Skeletal muscle cell (primary cell): ENCODE data around the gene AGBL3.
A peak's percentile ranks its signal among the peaks of the same experiment; 100 is the strongest.
"Not testable (repeated sequence)": the region's sequence is repeated elsewhere in the genome, so short reads cannot be mapped to it uniquely, and the experiment has no call there.

ENCODE experiments used
- DNase-seq: peaks from one replicate; pipeline ENCODE4 v3.0.0-alpha.2; 2010; ENCODE audit warnings: low read depth
- H3K4me3 ChIP-seq: 2 replicates; pipeline ENCODE4 v1.5.1; 2011; ENCODE audit warnings: low read depth, mild to moderate bottlenecking, control low read depth, low read length, moderate library complexity

Gene AGBL3

DNA sequence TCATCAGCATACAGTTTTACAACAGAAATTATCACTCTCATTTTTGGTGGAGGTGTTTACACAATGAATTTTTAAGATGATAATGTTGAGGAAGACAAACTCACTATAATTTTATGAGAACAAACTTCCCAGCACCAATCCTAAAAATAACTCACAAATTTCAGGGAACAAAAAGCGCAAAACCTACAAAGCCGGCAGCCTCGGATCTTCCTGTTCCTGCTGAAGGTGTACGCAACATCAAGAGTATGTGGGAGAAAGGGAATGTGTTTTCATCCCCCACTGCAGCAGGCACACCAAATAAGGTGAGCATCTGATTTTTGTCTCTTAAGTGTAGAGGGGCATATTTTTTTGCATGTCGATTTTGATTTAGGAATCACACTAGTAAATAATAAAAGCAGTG lies 26.5 kb upstream of the AGBL3 start:
- H3K4me3 ChIP-seq = no peak overlapping the region
- DNase-seq = no peak

DNA sequence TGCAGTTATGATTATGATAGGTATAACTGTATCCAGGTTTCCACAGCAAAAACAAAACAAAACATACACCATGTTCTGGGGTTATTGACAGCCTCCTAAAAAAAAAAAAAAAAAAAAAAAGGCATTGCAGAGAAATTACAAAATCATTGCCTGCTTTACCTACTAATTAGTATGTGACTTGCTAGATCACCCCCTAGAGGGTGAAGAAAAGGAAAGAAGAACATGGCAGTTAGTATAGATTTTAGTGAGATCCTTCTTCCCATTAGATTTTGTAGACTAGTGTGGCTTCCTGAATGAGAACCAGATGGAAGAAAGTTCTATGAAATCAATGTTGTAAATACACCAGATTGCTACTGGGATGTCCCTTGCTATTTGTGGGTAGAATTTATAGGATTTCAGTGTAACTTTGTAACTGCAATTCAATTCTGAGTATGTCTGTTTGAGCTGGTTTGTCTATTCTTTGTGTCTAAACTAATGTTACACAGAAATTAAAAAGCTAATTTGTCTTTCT lies 24.0 kb upstream of the AGBL3 start:
- DNase-seq = no peak
- no peak overlapping the region for H3K4me3 ChIP-seq

DNA sequence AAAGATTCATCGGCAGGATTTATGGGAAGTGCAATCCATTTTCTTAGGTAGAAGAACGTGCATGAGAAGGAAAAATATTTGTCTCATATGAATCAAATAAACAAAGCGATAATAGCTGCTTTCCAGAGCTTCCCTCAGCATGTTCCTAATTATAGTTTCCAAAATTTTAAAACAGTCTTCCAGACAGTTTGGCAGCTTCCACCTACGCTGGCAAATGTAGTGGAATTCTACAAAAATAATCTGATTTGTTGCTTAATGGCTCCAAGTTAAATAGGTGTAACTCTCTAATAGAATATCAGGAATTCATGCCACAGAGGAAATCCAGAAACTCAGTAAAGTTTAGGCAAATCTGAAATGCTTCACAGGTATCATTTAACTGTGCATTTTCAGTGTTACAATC lies 23.3 kb upstream of the AGBL3 start:
- no peak overlapping the region for H3K4me3 ChIP-seq
- DNase-seq = no peak

DNA sequence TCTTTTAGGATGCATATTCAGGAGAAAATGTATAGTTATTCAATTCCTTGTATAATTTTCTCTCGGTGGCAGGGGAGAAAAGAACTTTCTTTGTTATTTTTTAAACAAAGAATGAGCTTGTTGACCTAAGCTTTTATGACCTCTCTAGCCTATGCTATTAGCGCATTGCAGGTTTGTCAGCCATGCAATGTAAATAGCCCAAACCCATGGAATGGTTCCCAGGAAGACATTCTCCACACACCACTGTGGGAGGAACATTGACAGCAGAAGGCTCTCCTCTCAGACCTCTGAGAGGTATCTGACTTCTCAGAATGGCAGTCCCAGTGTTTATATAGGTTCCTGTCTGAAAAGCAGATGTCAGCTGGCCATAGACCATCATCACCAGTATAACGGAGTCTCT lies 19.6 kb upstream of the AGBL3 start:
- no peak for DNase-seq
- no peak overlapping the region for H3K4me3 ChIP-seq

DNA sequence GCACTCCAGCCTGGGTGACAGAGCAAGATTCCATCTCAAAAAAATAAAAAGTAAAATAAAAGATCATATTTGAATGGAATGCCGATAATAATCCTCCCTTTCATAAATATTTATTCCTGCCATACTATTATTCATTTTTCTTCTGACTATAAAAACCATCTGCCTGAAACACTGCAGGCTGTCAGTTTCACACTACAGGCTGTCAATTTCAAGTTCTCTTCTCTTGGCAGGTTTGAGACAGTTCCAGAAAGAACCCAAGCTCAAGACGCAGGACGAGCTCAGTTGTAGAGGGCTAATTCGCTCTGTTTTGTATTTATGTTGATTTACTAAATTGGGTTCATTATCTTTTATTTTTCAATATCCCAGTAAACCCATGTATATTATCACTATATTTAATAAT lies 18.2 kb upstream of the AGBL3 start:
- H3K4me3 ChIP-seq = no peak overlapping the region
- no peak for DNase-seq

DNA sequence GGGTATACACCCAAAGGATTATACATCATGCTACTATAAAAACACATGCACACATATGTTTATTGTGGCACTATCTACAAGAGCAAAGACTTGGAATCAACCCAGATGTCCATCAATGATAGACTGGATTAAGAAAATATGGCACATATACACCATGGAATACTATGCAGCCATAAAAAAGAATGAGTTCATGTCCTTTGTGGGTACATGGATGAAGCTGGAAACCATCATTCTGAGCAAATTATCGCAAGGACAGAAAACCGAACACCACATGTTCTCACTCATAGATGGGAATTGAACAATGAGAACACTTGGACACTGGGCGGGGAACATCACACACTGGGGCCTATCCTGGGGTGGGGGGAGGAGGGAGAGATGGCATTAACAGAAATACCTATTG lies 4.7 kb upstream of the AGBL3 start:
- not testable (repeated sequence) for DNase-seq, H3K4me3 ChIP-seq

DNA sequence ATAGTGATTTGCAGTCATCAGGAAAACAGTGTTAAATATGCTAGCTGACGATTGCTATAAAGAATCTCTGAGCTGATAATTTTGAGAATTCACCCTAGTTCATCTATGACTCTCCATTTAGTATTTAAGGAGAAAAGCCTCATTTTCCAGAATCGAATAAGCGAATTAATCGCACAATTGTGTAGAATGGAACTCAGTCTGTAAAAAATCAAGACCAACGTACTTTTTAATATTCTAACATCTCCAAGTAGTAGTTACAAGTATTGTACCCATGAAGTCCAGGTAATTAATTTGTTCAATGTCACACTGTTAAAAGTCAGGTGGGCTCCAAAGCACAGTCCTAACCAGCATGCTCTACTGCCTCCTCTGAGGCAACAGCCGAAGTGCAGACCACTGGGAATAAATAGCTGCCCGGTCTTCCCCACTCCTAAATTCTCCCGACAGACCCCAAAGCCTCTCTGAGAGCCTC lies 380 bp upstream of the AGBL3 start:
- H3K4me3 ChIP-seq = peak overlapping the region; percentile 95
- DNase-seq = no peak

DNA sequence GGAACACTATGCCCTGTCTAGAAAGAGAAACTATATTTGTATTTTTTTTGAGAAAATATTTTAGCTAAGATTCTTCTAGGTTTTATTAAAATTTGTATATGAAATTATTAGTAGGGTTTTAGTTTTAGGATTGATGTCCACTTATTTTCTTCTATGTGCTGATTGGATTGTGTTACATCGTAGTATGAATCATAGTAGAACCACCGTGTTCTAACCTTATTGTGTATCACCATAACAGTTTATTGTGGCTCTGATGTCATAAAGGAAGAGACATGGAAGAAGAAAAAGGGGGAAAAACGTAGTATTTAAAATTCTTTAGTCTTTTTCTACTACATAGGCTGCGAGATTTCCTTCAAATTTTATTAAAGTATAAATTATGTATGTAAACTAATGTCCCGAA lies 1.9 kb downstream of the AGBL3 start:
- no peak for DNase-seq
- H3K4me3 ChIP-seq = no peak overlapping the region

DNA sequence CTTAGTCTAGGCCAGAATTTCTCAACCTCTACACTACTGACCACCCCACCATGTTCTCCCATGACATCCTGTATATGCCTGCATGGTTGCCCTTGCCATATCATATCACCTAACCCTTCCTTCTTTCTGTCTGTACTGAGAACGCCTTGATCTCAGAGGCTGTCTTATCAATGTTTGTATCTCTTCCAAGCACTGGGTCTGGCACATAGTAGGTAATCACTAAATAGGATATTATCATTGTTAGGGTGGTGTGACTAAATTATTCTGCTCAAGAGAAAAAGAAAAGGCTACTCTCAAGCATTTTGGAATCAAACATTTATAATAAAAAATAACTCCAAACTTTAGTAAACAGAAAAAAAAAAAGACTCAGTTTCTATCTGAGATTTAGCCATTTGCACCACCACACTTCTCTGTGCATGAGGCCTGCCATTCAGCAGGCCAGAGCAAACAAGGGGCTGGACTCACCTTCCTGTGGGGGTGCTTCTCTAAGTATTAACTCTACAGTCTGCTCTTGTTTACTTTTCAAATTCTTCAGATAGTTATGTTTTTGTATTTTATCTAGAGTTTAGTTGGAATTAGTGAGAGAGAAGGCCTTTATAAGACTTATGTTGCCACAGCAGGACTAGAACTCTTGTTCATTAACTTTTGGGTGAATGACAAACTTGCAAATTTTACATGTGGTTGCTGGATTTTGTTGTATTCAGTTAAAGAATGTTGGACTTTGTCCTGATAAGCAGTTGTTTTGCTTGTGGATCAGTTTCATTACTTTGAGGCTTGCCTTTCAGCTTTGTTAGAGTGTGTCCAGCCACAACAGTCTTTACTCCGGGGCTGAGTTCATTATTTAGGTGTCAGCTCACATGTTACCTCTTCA lies 5.4 kb downstream of the AGBL3 start:
- no peak overlapping the region for H3K4me3 ChIP-seq
- no peak for DNase-seq

DNA sequence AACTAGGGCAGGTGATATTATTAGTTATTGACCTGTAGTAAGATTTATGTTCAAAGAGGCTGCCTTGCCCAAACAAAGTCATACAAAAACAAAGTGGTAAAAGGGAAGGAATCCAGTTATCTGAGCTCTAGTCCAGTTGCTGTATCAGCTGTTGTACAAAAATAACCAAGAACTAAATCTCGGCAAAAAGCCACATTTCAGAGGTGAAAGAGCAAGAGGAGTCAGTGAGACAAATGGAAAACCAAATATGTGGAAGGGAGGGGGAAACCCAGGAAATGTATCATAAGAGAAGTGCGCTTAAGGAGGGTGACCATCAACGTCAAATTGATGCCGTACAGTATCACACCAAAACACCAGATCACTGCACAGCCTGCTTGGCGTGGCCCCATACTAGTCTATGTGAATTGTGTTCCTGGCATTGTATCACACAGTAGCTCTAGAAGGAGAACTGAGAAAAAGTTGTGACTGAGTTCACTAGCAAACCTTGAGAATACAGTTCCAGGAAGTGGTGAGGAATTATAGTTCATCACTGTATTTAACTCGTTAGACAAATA lies 6.4 kb downstream of the AGBL3 start:
- DNase-seq = no peak
- no peak overlapping the region for H3K4me3 ChIP-seq

DNA sequence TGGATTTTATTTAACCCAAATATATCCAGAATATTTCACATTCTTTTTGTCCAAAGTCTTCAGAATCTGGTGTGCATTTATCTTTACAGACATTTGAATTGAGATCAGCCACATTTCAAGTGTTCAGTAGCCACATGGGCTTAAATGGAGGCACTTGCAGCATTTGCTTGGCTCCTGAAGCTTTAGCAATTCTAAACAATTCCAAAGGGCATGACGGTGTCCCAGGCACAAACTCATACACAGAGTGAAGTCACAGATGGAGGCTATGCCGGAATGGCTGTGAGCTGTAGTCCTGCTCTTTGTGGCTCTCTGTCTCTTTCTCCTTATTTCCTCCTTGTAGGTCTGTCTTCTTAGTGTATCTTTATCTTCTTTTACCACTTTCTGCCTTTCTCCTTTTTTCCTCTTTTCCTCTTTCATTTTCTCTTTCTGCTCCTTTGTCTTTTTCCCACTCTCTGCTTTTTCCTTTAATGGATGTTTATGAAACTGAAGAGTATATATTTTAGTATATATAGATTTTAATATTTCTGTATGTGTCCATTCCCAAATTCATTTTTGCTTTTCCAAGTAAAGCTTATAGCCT lies 7.7 kb downstream of the AGBL3 start:
- DNase-seq = no peak
- no peak overlapping the region for H3K4me3 ChIP-seq

DNA sequence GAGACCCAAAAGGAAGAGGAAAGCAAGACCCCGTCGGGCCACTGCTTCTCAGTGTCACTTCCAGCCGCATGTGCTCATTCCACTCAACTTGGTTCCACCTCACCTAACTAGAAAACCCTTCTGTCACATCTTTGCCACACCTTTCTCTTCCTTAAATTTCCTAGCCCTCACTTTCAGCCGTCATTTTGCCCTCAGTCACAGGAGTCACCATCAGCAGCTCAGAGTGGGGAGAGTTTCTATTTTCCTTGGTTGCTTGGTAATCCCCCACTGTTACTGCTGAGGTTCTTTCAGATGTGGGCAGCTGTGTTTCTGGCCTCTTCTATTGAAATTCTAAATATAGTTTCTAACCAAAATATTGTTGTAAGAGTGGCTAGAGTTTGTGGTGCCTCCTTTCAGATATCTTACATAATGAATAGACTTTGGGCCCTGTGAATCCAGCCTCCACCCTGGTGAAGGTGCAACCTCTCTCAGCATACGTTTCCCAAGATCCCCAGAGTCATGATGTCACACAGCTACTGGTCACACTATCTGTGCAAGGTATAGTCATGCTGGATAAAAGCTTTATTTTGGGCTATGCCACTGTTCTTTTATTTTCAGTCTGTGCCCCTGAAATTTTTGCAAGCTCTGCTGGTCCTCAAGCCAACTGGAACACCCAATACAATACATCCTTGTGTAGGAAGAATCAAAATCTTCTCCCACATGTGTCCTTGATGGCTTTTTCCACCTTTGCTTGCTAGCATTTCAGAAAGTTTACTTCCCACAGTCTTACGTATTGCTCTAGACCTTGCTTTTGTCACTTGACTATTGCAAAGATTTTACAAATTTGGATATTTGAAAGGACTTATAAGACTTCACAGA lies 9.2 kb downstream of the AGBL3 start:
- H3K4me3 ChIP-seq = no peak overlapping the region
- no peak for DNase-seq

DNA sequence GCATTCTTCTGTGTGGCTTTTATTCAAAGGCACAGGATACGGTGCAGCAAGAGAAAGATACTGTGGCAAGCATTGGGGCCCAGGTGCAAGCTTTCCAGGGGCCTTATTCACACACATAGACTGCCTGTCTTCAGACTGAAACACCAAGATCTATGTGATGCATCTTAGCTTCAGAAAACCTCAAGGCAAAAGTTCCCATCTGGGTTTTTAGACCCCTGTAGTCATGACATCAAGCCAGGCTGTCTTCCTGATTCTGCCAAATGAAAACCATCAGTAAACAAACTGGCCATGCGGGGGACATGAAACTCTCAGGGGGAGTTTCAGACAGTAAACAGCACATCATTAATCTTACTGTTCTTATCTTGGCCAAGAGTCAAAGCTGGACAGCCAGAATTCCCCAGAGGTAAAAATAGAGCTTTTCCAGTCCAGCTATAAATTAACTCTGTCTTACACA lies 9.8 kb downstream of the AGBL3 start:
- H3K4me3 ChIP-seq = no peak overlapping the region
- DNase-seq = peak; percentile 47

DNA sequence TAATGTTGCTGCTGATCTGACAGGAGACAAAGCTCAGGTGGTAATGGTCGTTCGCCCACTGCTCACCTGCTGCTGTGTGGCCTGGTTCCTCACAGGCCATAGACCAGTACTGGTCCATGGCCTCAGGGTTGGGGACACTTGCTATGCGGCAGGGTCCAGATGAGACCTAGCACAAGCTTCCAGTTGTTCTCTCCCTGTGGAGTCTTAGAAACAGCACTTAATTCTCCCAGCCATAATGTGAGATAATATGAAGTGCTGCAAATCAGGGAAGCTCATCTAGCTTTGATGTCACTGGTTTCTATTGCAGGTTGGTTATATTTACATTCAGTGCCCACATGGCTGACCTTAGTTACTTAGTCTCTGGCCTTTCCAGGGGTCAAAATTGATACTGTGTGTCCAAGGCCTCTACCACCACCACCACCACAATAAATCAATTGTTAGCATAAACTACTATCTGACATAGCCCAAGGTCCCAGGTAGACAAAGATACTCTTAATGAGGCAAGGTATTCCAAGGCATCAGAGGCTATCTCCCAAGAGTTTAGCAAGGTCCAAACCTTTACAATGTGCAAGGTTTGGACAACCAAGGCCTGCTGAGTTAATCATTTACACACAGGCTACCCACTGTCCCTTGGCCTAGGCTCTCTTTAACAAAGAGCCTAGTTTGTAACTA lies 11.0 kb downstream of the AGBL3 start:
- H3K4me3 ChIP-seq = no peak overlapping the region
- DNase-seq = no peak

DNA sequence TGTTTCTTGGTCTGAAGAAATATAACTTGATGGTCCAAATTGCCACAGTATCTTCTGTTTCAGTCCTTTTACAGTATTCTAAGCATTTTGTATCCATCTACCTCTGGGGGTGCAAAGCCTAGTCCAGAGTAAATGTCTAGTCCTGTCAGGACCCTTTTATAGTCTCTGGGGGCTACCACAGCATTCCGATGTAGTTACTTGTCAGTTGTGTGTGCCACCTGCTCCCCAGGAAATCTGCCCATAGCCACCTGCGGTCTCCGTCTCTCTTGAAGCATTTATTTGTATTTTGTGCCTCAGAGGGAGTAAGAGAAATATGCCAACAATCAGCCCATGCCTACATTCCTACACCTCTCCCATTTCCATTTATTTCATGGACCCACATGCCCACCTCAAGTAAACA lies 12.8 kb downstream of the AGBL3 start:
- DNase-seq = no peak
- H3K4me3 ChIP-seq = no peak overlapping the region

DNA sequence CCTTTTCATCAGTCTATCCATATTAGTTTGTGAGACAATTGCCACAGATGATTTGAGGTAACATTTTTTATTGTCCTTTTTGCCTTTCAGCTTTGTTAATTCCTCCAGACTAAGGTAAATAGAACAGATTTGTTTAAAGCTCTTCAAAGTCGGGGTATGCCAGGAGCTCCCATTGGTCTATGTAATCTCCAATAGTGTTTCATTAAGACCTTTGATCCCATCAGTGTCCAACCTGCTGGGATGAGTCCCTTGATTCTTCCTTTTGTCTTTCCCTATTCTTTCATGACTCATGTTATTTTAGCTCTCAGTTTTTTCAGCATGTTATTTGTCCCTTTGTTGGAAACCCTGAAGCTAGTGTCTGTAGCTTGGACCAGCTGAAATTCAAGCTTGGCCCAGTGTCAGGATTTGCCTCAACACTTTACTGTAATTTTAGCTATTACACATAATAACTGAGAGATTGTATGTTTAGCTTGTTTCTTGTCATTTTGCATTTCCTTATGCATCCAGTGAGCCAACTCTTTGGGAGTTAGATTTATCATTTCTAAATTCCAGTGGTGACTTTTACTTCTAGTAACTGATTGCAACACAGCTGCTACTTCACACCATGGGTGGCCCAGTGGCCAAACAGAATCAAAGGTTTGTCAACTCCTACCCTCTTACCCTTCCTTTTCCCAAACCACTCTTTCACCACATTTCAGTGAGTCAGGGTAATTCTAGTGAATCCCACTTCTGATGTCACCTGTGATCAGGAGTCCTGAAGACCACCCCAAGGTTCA lies 15.3 kb downstream of the AGBL3 start:
- H3K4me3 ChIP-seq = no peak overlapping the region

DNA sequence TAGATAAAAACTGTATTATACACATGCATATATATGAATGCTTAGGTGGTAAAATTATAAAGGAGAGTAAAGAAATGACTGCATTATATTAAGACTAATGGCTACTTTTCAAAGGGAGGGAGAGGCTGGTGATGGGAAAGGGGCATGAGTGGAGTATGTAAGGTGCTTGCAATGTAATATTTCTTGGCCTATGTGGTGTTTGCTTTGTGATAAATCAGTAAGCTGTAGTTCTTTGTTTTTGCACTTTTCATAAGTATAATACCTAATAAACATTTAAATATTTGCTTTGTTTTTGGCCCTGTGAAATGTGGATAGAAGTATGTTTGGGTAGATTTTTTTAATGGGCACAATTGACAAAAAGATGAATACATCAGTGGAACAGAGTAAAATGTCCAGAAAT lies 25.9 kb downstream of the AGBL3 start:
- DNase-seq = no peak
- no peak overlapping the region for H3K4me3 ChIP-seq

More for the DNA sequence above, 15.3 kb downstream of the AGBL3 start:
- DNase-seq = no peak

DNA sequence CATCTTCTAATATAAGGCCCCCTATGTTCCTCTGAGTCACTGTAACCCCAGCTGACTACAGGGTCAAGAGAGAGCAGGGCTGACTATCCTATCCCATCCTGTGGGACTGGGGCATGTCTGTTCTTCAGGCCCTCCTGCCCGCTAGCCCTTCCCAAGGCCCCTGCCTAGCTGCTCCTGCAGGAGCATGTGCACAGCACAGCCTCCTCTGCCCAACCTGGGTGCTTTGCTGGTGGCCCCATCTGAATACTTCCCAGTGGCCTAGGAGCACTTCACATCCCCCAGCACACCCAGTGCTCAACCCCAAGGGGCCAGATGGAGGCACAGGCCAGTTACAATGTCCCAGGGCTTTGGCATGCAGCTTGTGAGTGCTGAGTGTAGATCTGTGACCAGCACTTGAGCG lies 37.3 kb downstream of the AGBL3 start:
- no peak overlapping the region for H3K4me3 ChIP-seq
- DNase-seq = no peak
